HL-60/S4 treated with retinoic acid at 250 ng/mL for 4 days and 3 days (cell line): ENCODE measurements around the gene AUH.

Source experiments
- in situ Hi-C: fragments of 300-500 bp; cut with MboI; formaldehyde crosslinking; loops from 2 replicates; pipeline ENCODE4 v1.7.0; 2022; ENCODE audit warnings: low sequenced_read_pairs

AUH gene

GRCh38 chr9:91341258-91341746, 20.4 kb downstream of the AUH start:
- in situ Hi-C loops: no loop called here

GRCh38 chr9:91340395-91340967, 21.2 kb downstream of the AUH start:
- in situ Hi-C loops: no loop called here

- in situ Hi-C loops: no loop called here
Measured at GRCh38 chr9:91338681-91339080, 23.0 kb downstream of the AUH start.

- in situ Hi-C loops: no loop called here
Measured at GRCh38 chr9:91336786-91337185, 24.9 kb downstream of the AUH start.

- in situ Hi-C loops: no loop called here
Measured at GRCh38 chr9:91334053-91334452, 27.7 kb downstream of the AUH start.

GRCh38 chr9:91333551-91333950, 28.2 kb downstream of the AUH start:
- in situ Hi-C loops: no loop called here

- in situ Hi-C loops: no loop called here
Measured at GRCh38 chr9:91332546-91333231, 29.0 kb downstream of the AUH start.

- in situ Hi-C loops: no loop called here
Measured at GRCh38 chr9:91331849-91332248, 29.9 kb downstream of the AUH start.

GRCh38 chr9:91328186-91328585, 33.5 kb downstream of the AUH start:
- in situ Hi-C loops: no loop called here

GRCh38 chr9:91321691-91322090, 40.0 kb downstream of the AUH start:
- in situ Hi-C loops: no loop called here

GRCh38 chr9:91320299-91320698, 41.4 kb downstream of the AUH start:
- in situ Hi-C loops: no loop called here

- in situ Hi-C loops: no loop called here
Measured at GRCh38 chr9:91316093-91316492, 45.6 kb downstream of the AUH start.

GRCh38 chr9:91315191-91315590, 46.5 kb downstream of the AUH start:
- in situ Hi-C loops: no loop called here

GRCh38 chr9:91312717-91313325, 48.9 kb downstream of the AUH start:
- in situ Hi-C loops: no loop called here

- in situ Hi-C loops: no loop called here
Measured at GRCh38 chr9:91310037-91310436, 51.7 kb downstream of the AUH start.

- in situ Hi-C loops: no loop called here
Measured at GRCh38 chr9:91308191-91308590, 53.5 kb downstream of the AUH start.

GRCh38 chr9:91307279-91307678, 54.4 kb downstream of the AUH start:
- in situ Hi-C loops: no loop called here

GRCh38 chr9:91306296-91306630, 55.5 kb downstream of the AUH start:
- in situ Hi-C loops: no loop called here

- in situ Hi-C loops: no loop called here
Measured at GRCh38 chr9:91305596-91306295, 56.0 kb downstream of the AUH start.

- in situ Hi-C loops: no loop called here
Measured at GRCh38 chr9:91303741-91304415, 57.8 kb downstream of the AUH start.

GRCh38 chr9:91302831-91303230, 58.9 kb downstream of the AUH start:
- in situ Hi-C loops: no loop called here
